Endothelial cell of umbilical vein (primary cell): ENCODE results near the gene SNX9. TPM values are rescaled to one million over a fixed set of nuclear protein-coding genes. Genes with fewer than 3 reads are reported as not detected.
A peak's percentile ranks its signal among the peaks of the same experiment; 100 is the strongest.

Experiments used
- BruUV-seq: library from RNA; stranded (reverse); fragments of 400-500 nt; replicated peaks from 2 replicates; lab custom pipeline; 2021; lab: Mats Ljungman, UMichigan
- CTCF ChIA-PET: fragments of 300-600, 350-600 bp; sonication (Branson Sonifier 250); formaldehyde crosslinking; loops from one replicate; lab custom pipeline; 2021; ENCODE audit warnings: antibody characterized with exemption, inconsistent platforms; lab: Charles Lee
- POLR2A ChIA-PET: fragments of 300-600, 350-600 bp; sonication (Branson Sonifier 250); formaldehyde crosslinking; loops from one replicate; lab custom pipeline; 2021; ENCODE audit warnings: antibody characterized with exemption, inconsistent platforms; lab: Charles Lee
- DNase-seq: peaks from one replicate; pipeline ENCODE4 v3.0.0-alpha.2; 2011; ENCODE audit warnings: low read depth, low spot score
- FAIRE-seq: peaks from 2 replicates; lab custom pipeline; 2011; peaks lifted over from hg19 to GRCh38; lab: Jason Lieb, UNC
- H2AFZ ChIP-seq: 2 replicates; pipeline ENCODE4 v1.6.0; 2012; ENCODE audit warnings: low read depth, low read length, control low read depth, inconsistent platforms
- H3K27ac ChIP-seq: 2 replicates; pipeline ENCODE4 v1.5.1; 2011; ENCODE audit warnings: low read depth, mild to moderate bottlenecking, control low read depth, low read length, moderate library complexity; ENCODE audit not compliant: insufficient read depth
- H3K27me3 ChIP-seq, 2 experiments: 2 replicates each; pipeline versions ENCODE4 v1.6.0 to v1.6.1; 2011; ENCODE audit warnings: low read length in 2 of 2, mixed read lengths in 1 of 2; ENCODE audit not compliant: control insufficient read depth in 2 of 2, insufficient read depth in 2 of 2
- H3K36me3 ChIP-seq, 2 experiments: 2 replicates in 1 of 2; 3 replicates in 1 of 2; pipeline ENCODE4 v1.5.1; 2011; ENCODE audit warnings: low read length in 2 of 2, mild to moderate bottlenecking in 1 of 2, moderate library complexity in 1 of 2; ENCODE audit not compliant: control insufficient read depth in 2 of 2, insufficient read depth in 2 of 2; ENCODE audit errors: extremely low read depth in 1 of 2
- H3K4me1 ChIP-seq: 3 replicates; pipeline ENCODE4 v1.5.1; 2011; ENCODE audit warnings: mild to moderate bottlenecking, low read length; ENCODE audit not compliant: control insufficient read depth, insufficient read depth; ENCODE audit errors: extremely low read depth
- H3K4me2 ChIP-seq: 2 replicates; pipeline ENCODE4 v1.6.1; 2011; ENCODE audit warnings: low read length, control low read depth, mixed read lengths; ENCODE audit not compliant: insufficient read depth
- H3K4me3 ChIP-seq, 3 experiments: fragments of 200-600 bp in 1 of 3; sonication (generic), shearing (Covaris generic) in 1 of 3; replicated peaks in 1 of 3; 2 replicates each; pipeline ENCODE4 v1.5.1; 2011 to 2016; ENCODE audit warnings: control low read depth in 3 of 3, low read length in 3 of 3, mild to moderate bottlenecking in 2 of 3, inconsistent platforms in 1 of 3, low read depth in 1 of 3, moderate library complexity in 1 of 3; ENCODE audit not compliant: insufficient read depth in 1 of 3
- H3K79me2 ChIP-seq: 2 replicates; pipeline ENCODE4 v1.6.0; 2012; ENCODE audit warnings: low read length, inconsistent platforms; ENCODE audit not compliant: control insufficient read depth, insufficient read depth
- H3K9ac ChIP-seq: replicated peaks from 2 replicates; pipeline ENCODE3; 2011; ENCODE audit warnings: low read length, control low read depth; ENCODE audit not compliant: insufficient read depth; ENCODE audit errors: extremely low read depth
- H3K9me1 ChIP-seq: replicated peaks from 3 replicates; pipeline ENCODE4 v1.6.0; 2011; ENCODE audit warnings: mild to moderate bottlenecking, low read length; ENCODE audit not compliant: control insufficient read depth, insufficient read depth; ENCODE audit errors: extremely low read depth
- H3K9me3 ChIP-seq: replicated peaks from 2 replicates; pipeline ENCODE4 v1.5.1; 2012; ENCODE audit warnings: low read length, inconsistent platforms; ENCODE audit not compliant: control insufficient read depth, insufficient read depth
- H4K20me1 ChIP-seq: replicated peaks from 2 replicates; pipeline ENCODE3; 2011; ENCODE audit warnings: mild to moderate bottlenecking, low read length; ENCODE audit not compliant: control insufficient read depth, insufficient read depth; ENCODE audit errors: extremely low read depth
- EZH2 ChIP-seq: IDR thresholded peaks from 2 replicates; pipeline ENCODE4 v1.6.1; 2012; ENCODE audit warnings: borderline replicate concordance, low read depth, mild to moderate bottlenecking, moderate library complexity, low read length, inconsistent platforms; ENCODE audit not compliant: severe bottlenecking
- FOS ChIP-seq: IDR thresholded peaks from 2 replicates; pipeline ENCODE4 v1.6.1; 2011; ENCODE audit warnings: mild to moderate bottlenecking, low read length, moderate library complexity, borderline replicate concordance; ENCODE audit not compliant: insufficient read depth
- GATA2 ChIP-seq: IDR thresholded peaks from 2 replicates; pipeline ENCODE4 v1.7.0; 2011; ENCODE audit warnings: low read depth, mild to moderate bottlenecking, moderate library complexity, mixed read lengths, low read length; ENCODE audit not compliant: insufficient read length, insufficient read depth
- JUN ChIP-seq: IDR thresholded peaks from 2 replicates; pipeline ENCODE4 v1.6.1; 2011; ENCODE audit warnings: borderline replicate concordance, low read depth; ENCODE audit not compliant: insufficient read length, insufficient read depth
- MAX ChIP-seq: IDR thresholded peaks from 2 replicates; pipeline ENCODE4 v1.6.1; 2011; ENCODE audit not compliant: insufficient read depth, insufficient read length
- MYC ChIP-seq: IDR thresholded peaks from one replicate; pipeline ENCODE4 v1.6.1; 2011; ENCODE audit warnings: mild to moderate bottlenecking, low read depth, low read length
- POLR2A ChIP-seq: IDR thresholded peaks from 2 replicates; pipeline ENCODE4 v1.6.1; 2012; ENCODE audit warnings: low read depth, mild to moderate bottlenecking, control low read depth, low read length
- POLR2AphosphoS5 ChIP-seq: IDR thresholded peaks from 2 replicates; pipeline ENCODE4 v1.6.1; 2012; ENCODE audit warnings: low read depth, mild to moderate bottlenecking, control low read depth, low read length, moderate library complexity; ENCODE audit not compliant: insufficient read depth
- dilution Hi-C: fragments of 300-500 bp; cut with MboI; formaldehyde crosslinking; loops from one replicate; pipeline ENCODE4 v1.15.0; 2019; ENCODE audit warnings: low sequenced_read_pairs; ENCODE audit not compliant: extremely low pct_ligation_motif_present
- intact Hi-C: fragments of 100-400 bp; cut with micrococcal nuclease; formaldehyde crosslinking; loops from one replicate; pipeline ENCODE4 v1.10.0; 2022
- polyA plus RNA-seq, 4 experiments: library from polyadenylated mRNA; depleted of rRNA in 3 of 4; stranded (reverse) in 3 of 4; unstranded in 1 of 4; fragments of >200 nt; gene quantifications; 2 replicates each; pipeline versions ENCODE4 v1.2.1 to v1.2.3, GENCODE V29; 2011 to 2012; ENCODE audit warnings: missing spikeins in 1 of 4
- total RNA-seq: library from RNA; stranded (reverse); gene quantifications from 2 replicates; pipeline ENCODE4 v1.2.3, GENCODE V29; 2021
- TF ChIP-seq, protein P1 (sequence below), 2 donors: IDR thresholded peaks; 1 replicate in 1 of 2; 2 replicates in 1 of 2; pipeline ENCODE4 v1.5.1; 2011; ENCODE audit warnings: low read length in 2 of 2, mild to moderate bottlenecking in 2 of 2, moderate library complexity in 2 of 2, control low read depth in 1 of 2, inconsistent platforms in 1 of 2, low read depth in 1 of 2; ENCODE audit not compliant: insufficient read depth in 1 of 2; ENCODE audit errors: extremely low read depth in 1 of 2

SNX9 gene
- total and polyA plus RNA-seq, 2 donors (not counting 3 experiments of a cell fraction or from before 2014, with no cell fraction given) = 27.5 to 54.5 TPM

- intact Hi-C loops (no loop called here), dilution Hi-C loops (no loop called here)
- Histone ChIP-seq H3K4me3 (no peak overlapping the region), H2AFZ (no peak overlapping the region), H3K27ac (no peak overlapping the region), H3K9me3 (no peaks in the 10 kb centered on the region), H3K9ac (no peak overlapping the region), H3K4me1 (peaks cover 4% of the 10 kb centered on the region), H3K79me2 (no peaks in the 10 kb centered on the region), H3K9me1 (no peaks in the 10 kb centered on the region), H3K27me3 (no peaks in the 10 kb centered on the region), H4K20me1 (no peaks in the 10 kb centered on the region), H3K36me3 (no peaks in the 10 kb centered on the region), H3K4me2 (peak overlapping the region; percentile 1)
- POLR2A ChIA-PET = no interaction called here
- FAIRE-seq (peak; percentile 12), DNase-seq (peak; percentile 65)
- BruUV-seq = no TSS peak
- TF ChIP-seq JUN (no peak), MYC (no peak), GATA2 (no peak), FOS (no peak), EZH2 (no peak), MAX (no peak)
- CTCF ChIA-PET = interaction anchor here (0.7 to 2.3 kb wide), 4 partner anchors 10 to 118 kb away, joined by 3 to 5 read pairs (median 4); no protein-coding TSS in a partner anchor
Observed at GRCh38 chr6:157954150-157955117, 131.4 kb downstream of the SNX9 start.

DNA sequence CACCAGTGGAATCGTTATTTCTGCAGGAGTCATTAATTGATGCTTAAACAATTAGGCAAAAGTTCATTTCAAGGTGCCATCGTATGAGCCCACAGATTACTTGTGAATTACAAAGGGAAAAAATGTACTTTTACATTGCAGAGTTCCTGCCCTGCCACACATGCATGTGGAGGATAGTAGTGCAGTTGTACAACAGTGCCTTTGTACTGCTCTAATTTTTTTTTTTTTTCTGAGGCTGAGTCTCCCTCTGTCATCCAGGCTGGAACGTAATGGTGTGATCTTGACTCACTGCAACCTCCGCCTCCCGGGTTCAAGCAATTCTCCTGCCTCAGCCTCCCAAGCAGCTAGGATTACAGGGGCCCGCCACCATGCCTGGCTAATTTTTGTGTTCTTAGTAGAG lies 132.6 kb downstream of the SNX9 start:
- dilution Hi-C loops = no loop called here
- Histone ChIP-seq H3K9me1 (no peaks in the 10 kb centered on the region), H2AFZ (no peak overlapping the region), H3K9ac (no peak overlapping the region), H4K20me1 (no peaks in the 10 kb centered on the region), H3K79me2 (no peaks in the 10 kb centered on the region), H3K4me1 (peaks cover 4% of the 10 kb centered on the region), H3K27ac (no peak overlapping the region), H3K36me3 (no peaks in the 10 kb centered on the region), H3K9me3 (no peaks in the 10 kb centered on the region), H3K4me3 (no peak overlapping the region), H3K4me2 (no peak overlapping the region), H3K27me3 (no peaks in the 10 kb centered on the region)
- ChIA-PET CTCF (no interaction called here), POLR2A (no interaction called here)
- BruUV-seq = no TSS peak
- TF ChIP-seq GATA2 = no peak
- TF ChIP-seq MYC = no peak
- TF ChIP-seq, protein P1, sequence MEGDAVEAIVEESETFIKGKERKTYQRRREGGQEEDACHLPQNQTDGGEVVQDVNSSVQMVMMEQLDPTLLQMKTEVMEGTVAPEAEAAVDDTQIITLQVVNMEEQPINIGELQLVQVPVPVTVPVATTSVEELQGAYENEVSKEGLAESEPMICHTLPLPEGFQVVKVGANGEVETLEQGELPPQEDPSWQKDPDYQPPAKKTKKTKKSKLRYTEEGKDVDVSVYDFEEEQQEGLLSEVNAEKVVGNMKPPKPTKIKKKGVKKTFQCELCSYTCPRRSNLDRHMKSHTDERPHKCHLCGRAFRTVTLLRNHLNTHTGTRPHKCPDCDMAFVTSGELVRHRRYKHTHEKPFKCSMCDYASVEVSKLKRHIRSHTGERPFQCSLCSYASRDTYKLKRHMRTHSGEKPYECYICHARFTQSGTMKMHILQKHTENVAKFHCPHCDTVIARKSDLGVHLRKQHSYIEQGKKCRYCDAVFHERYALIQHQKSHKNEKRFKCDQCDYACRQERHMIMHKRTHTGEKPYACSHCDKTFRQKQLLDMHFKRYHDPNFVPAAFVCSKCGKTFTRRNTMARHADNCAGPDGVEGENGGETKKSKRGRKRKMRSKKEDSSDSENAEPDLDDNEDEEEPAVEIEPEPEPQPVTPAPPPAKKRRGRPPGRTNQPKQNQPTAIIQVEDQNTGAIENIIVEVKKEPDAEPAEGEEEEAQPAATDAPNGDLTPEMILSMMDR (IDR thresholded peaks at IDR 0.05; ENCODE audit: extremely low read depth in 1 of 2, insufficient read depth in 1 of 2, low read depth in 1 of 2, low read length in 2 of 2) = no peak
- TF ChIP-seq POLR2AphosphoS5 = no peak
- TF ChIP-seq JUN = no peak
- no peak for TF ChIP-seq MAX
- no peak for TF ChIP-seq FOS
- TF ChIP-seq POLR2A = no peak
- TF ChIP-seq EZH2 = no peak
- FAIRE-seq (no peak), DNase-seq (no peak)
- intact Hi-C loops = no loop called here
